Fibroblast of pulmonary artery (primary cell): ENCODE data around the gene CLEC12A.
"Not testable (repeated sequence)": the region's sequence is repeated elsewhere in the genome, so short reads cannot be mapped to it uniquely, and the experiment has no call there.

ENCODE experiments used
- DNase-seq: peaks from one replicate; pipeline ENCODE4 v3.0.0-alpha.2; 2010; ENCODE audit warnings: low read depth
- H3K4me3 ChIP-seq: replicated peaks from 2 replicates; pipeline ENCODE4 v1.5.1; 2011; ENCODE audit warnings: low read depth, mild to moderate bottlenecking, control low read depth, low read length, moderate library complexity
- CTCF ChIP-seq: IDR thresholded peaks from 2 replicates; pipeline ENCODE4 v1.5.1; 2011; ENCODE audit warnings: mild to moderate bottlenecking, control low read depth, low read length, inconsistent platforms; ENCODE audit errors: missing control alignments

CLEC12A gene

GRCh38 chr12:9947674-9948073 is 23.5 kb upstream of the CLEC12A start:
- TF ChIP-seq CTCF = no peak
- DNase-seq = no peak
- no peak overlapping the region for H3K4me3 ChIP-seq

- TF ChIP-seq CTCF = no peak
- H3K4me3 ChIP-seq = no peak overlapping the region
- no peak for DNase-seq
Measured at GRCh38 chr12:9948606-9949296, 22.5 kb upstream of the CLEC12A start.

- no peak for DNase-seq
- H3K4me3 ChIP-seq = no peak overlapping the region
- no peak for TF ChIP-seq CTCF
Measured at GRCh38 chr12:9951026-9951675, 20.1 kb upstream of the CLEC12A start.

GRCh38 chr12:9952954-9953729 is 18.1 kb upstream of the CLEC12A start:
- DNase-seq, H3K4me3 ChIP-seq: not testable (repeated sequence)

- DNase-seq = no peak
- no peak overlapping the region for H3K4me3 ChIP-seq
- no peak for TF ChIP-seq CTCF
Measured at GRCh38 chr12:9957834-9958233, 13.4 kb upstream of the CLEC12A start.

GRCh38 chr12:9960590-9960989 is 10.6 kb upstream of the CLEC12A start:
- H3K4me3 ChIP-seq = no peak overlapping the region
- no peak for DNase-seq
- no peak for TF ChIP-seq CTCF

GRCh38 chr12:9961106-9961505 is 10.1 kb upstream of the CLEC12A start:
- no peak overlapping the region for H3K4me3 ChIP-seq
- no peak for TF ChIP-seq CTCF
- no peak for DNase-seq
